Body of pancreas (tissue), 4 donors: Measurements from ENCODE around the gene RNF25.

Experiments used
- POLR2A ChIP-seq, 3 donors: fragments of 450-650 bp; IDR thresholded peaks; one replicate each; pipeline ENCODE4 v1.6.1; 2016; ENCODE audit warnings: antibody characterized with exemption in 3 of 3, mild to moderate bottlenecking in 2 of 3
- TF ChIP-seq, protein P1 (sequence below), 7 experiments: fragments of 450-650 bp in 4 of 7; fragments of 200-600 bp in 3 of 7; sonication (generic) in 3 of 7; IDR thresholded peaks; one replicate each; pipeline ENCODE4 v1.5.1; 2016 to 2019; ENCODE audit warnings: antibody characterized with exemption in 7 of 7

DNA sequence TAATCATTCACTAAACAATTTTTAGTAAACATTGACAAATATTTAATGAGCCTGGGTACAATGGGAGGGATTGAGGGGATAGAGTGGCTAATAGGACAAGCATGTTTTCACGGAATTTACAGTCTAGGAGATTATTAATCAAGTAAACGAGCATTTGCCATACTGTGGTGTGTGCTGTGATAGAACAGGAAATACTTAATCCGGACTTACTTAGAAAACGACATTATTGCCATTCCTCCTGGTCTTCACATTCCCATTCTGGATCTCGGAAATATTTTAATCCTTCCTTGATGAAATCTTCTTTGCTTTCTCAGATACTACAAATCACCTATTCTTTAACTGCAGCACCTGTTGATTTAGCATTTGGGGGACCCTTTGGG lies 39.7 kb upstream of the RNF25 start:
- TF ChIP-seq, protein P1, sequence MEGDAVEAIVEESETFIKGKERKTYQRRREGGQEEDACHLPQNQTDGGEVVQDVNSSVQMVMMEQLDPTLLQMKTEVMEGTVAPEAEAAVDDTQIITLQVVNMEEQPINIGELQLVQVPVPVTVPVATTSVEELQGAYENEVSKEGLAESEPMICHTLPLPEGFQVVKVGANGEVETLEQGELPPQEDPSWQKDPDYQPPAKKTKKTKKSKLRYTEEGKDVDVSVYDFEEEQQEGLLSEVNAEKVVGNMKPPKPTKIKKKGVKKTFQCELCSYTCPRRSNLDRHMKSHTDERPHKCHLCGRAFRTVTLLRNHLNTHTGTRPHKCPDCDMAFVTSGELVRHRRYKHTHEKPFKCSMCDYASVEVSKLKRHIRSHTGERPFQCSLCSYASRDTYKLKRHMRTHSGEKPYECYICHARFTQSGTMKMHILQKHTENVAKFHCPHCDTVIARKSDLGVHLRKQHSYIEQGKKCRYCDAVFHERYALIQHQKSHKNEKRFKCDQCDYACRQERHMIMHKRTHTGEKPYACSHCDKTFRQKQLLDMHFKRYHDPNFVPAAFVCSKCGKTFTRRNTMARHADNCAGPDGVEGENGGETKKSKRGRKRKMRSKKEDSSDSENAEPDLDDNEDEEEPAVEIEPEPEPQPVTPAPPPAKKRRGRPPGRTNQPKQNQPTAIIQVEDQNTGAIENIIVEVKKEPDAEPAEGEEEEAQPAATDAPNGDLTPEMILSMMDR (IDR thresholded peaks at IDR 0.05), result no peak
- no peak for TF ChIP-seq POLR2A (IDR thresholded peaks at IDR 0.05)
